NCI-H748 (cell line): ENCODE data around the gene MRPL18.
"Not testable (repeated sequence)": the region's sequence is repeated elsewhere in the genome, so short reads cannot be mapped to it uniquely, and the experiment has no call there.

ENCODE experiments used
- DNase-seq: peaks from one replicate; lab custom pipeline; 2025; ENCODE audit not compliant: unreplicated experiment; lab: John Stamatoyannopoulos, UW

MRPL18 gene

GRCh38 chr6:159790149-159790955 lies at the start of gene MRPL18:
MRPL18 (plus strand) TSS chr6:159790467; CDS start chr6:159790588, 121 bp downstream.
- DNase-seq = peak; percentile 98

GRCh38 chr6:159742165-159742564 lies 48.1 kb upstream of the MRPL18 start:
- DNase-seq = no peak

- DNase-seq = no peak
These were observed 45.2 kb upstream of the MRPL18 start for GRCh38 chr6:159745081-159745480.

- DNase-seq = no peak
These were observed 43.5 kb upstream of the MRPL18 start for GRCh38 chr6:159746759-159747158.

- not testable (repeated sequence) for DNase-seq
These were observed 42.1 kb upstream of the MRPL18 start for GRCh38 chr6:159748127-159748526.

- no peak for DNase-seq
These were observed 38.8 kb upstream of the MRPL18 start for GRCh38 chr6:159751448-159751847.

- DNase-seq = no peak
These were observed 37.0 kb upstream of the MRPL18 start for GRCh38 chr6:159753081-159753872.

- DNase-seq = no peak
These were observed 35.9 kb upstream of the MRPL18 start for GRCh38 chr6:159754401-159754800.

GRCh38 chr6:159754959-159755914 lies 35.0 kb upstream of the MRPL18 start:
- no peak for DNase-seq

GRCh38 chr6:159756508-159756907 lies 33.8 kb upstream of the MRPL18 start:
- no peak for DNase-seq

GRCh38 chr6:159758031-159759001 lies 32.0 kb upstream of the MRPL18 start:
- DNase-seq = no peak

- DNase-seq = no peak
These were observed 30.6 kb upstream of the MRPL18 start for GRCh38 chr6:159759645-159760044.

GRCh38 chr6:159760602-159761057 lies 29.6 kb upstream of the MRPL18 start:
- no peak for DNase-seq

GRCh38 chr6:159761129-159761872 lies 29.0 kb upstream of the MRPL18 start:
- peak; percentile 60 for DNase-seq

GRCh38 chr6:159761873-159762680 lies 28.2 kb upstream of the MRPL18 start, which contains the start of gene ACAT2:
ACAT2 (plus strand) TSS chr6:159762045; CDS start chr6:159762088, 43 bp downstream.
- DNase-seq = peak; percentile 98

- DNase-seq = peak; percentile 36
These were observed 27.5 kb upstream of the MRPL18 start for GRCh38 chr6:159762681-159763293.

GRCh38 chr6:159766906-159767305 lies 23.4 kb upstream of the MRPL18 start:
- no peak for DNase-seq

- DNase-seq = no peak
These were observed 20.8 kb upstream of the MRPL18 start for GRCh38 chr6:159769470-159769869.
